HUES64 (cell line): ENCODE measurements around the gene TGFBR3L.
"Not testable (repeated sequence)": the region's sequence is repeated elsewhere in the genome, so short reads cannot be mapped to it uniquely, and the experiment has no call there.

Experiments used
- H3K27ac ChIP-seq: 2 replicates; pipeline ENCODE4 v1.7.0; 2013; ENCODE audit warnings: low read depth, low read length, inconsistent platforms
- H3K27me3 ChIP-seq: 2 replicates; pipeline ENCODE4 v1.6.1; 2013; ENCODE audit warnings: mild to moderate bottlenecking, low read length; ENCODE audit not compliant: insufficient read depth
- H3K36me3 ChIP-seq: 2 replicates; pipeline ENCODE4 v1.6.1; 2013; ENCODE audit warnings: mild to moderate bottlenecking, low read length; ENCODE audit not compliant: insufficient read depth
- H3K4me1 ChIP-seq: 2 replicates; pipeline ENCODE4 v1.6.1; 2013; ENCODE audit warnings: mild to moderate bottlenecking, low read length, moderate library complexity; ENCODE audit not compliant: insufficient read depth
- H3K4me3 ChIP-seq: 2 replicates; pipeline ENCODE4 v1.5.1; 2013; ENCODE audit warnings: mild to moderate bottlenecking, low read length, moderate library complexity
- H3K9ac ChIP-seq: 2 replicates; pipeline ENCODE4 v1.6.1; 2013; ENCODE audit warnings: mild to moderate bottlenecking, low read depth, low read length
- H3K9me3 ChIP-seq: 2 replicates; pipeline ENCODE4 v1.6.1; 2013; ENCODE audit warnings: low read depth, low read length; ENCODE audit not compliant: insufficient read depth
- WGBS: fragments of 150-250, 120-280 bp; methylation state at CpG from one replicate; pipeline ENCODE4 v1.1.7; 2013; ENCODE audit warnings: missing lambda C conversion rate; 5-methylcytosine and 5-hydroxymethylcytosine counted together

TGFBR3L gene

GRCh38 chr19:7926727-7927604 is 12.3 kb downstream of the TGFBR3L start:
- H3K27me3 ChIP-seq: no peaks in the 10 kb centered on the region
- H3K4me3 ChIP-seq: no peak overlapping the region
- WGBS: 88% methylated on average over 32 of the region's 32 CpGs
- no peak overlapping the region for H3K27ac ChIP-seq
- no peaks in the 10 kb centered on the region for H3K4me1 ChIP-seq
- peaks cover 34% of the 10 kb centered on the region for H3K36me3 ChIP-seq
- no peaks in the 10 kb centered on the region for H3K9me3 ChIP-seq
- no peak overlapping the region for H3K9ac ChIP-seq

- Histone ChIP-seq H3K9me3 (no peaks in the 10 kb centered on the region), H3K27me3 (no peaks in the 10 kb centered on the region), H3K9ac (no peak overlapping the region), H3K27ac (no peak overlapping the region), H3K4me3 (no peak overlapping the region), H3K4me1 (no peaks in the 10 kb centered on the region), H3K36me3 (peaks cover 34% of the 10 kb centered on the region)
- WGBS: 93% methylated on average over 23 of the region's 23 CpGs
Observed at GRCh38 chr19:7927605-7928333, 13.1 kb downstream of the TGFBR3L start.

GRCh38 chr19:7928334-7928706 is 13.7 kb downstream of the TGFBR3L start:
- Histone ChIP-seq H3K27me3 (no peaks in the 10 kb centered on the region), H3K9ac (no peak overlapping the region), H3K4me3 (no peak overlapping the region)

GRCh38 chr19:7928741-7929701 is 14.4 kb downstream of the TGFBR3L start:
- no peaks in the 10 kb centered on the region for H3K9me3 ChIP-seq
- no peaks in the 10 kb centered on the region for H3K4me1 ChIP-seq
- H3K27ac ChIP-seq: peak overlapping the region; percentile 4; the same call in 1 of the 2 replicates
- H3K4me3 ChIP-seq: no peak overlapping the region
- peaks cover 41% of the 10 kb centered on the region for H3K36me3 ChIP-seq
- 86% methylated on average over 23 of the region's 24 CpGs for WGBS
- no peak overlapping the region for H3K9ac ChIP-seq
- no peaks in the 10 kb centered on the region for H3K27me3 ChIP-seq

More at GRCh38 chr19:7928334-7928706, 13.7 kb downstream of the TGFBR3L start:
- no peaks in the 10 kb centered on the region for H3K4me1 ChIP-seq
- H3K36me3 ChIP-seq: peaks cover 34% of the 10 kb centered on the region
- 93% methylated on average over 9 of the region's 9 CpGs for WGBS
- no peaks in the 10 kb centered on the region for H3K9me3 ChIP-seq
- no peak overlapping the region for H3K27ac ChIP-seq

GRCh38 chr19:7930030-7930429 is 15.4 kb downstream of the TGFBR3L start:
- H3K36me3 ChIP-seq: peaks cover 51% of the 10 kb centered on the region
- not testable (repeated sequence) for H3K27ac ChIP-seq

GRCh38 chr19:7930765-7931164 is 16.1 kb downstream of the TGFBR3L start:
- 94% methylated on average over 7 of the region's 7 CpGs for WGBS
- Histone ChIP-seq H3K27ac (no peak overlapping the region), H3K36me3 (peaks cover 58% of the 10 kb centered on the region)

More at GRCh38 chr19:7930030-7930429, 15.4 kb downstream of the TGFBR3L start:
- WGBS: 94% methylated on average over 11 of the region's 11 CpGs
- not testable (repeated sequence) for H3K9me3 ChIP-seq, H3K9ac ChIP-seq, H3K4me3 ChIP-seq, H3K4me1 ChIP-seq, H3K27me3 ChIP-seq

GRCh38 chr19:7931221-7932061 is 16.8 kb downstream of the TGFBR3L start:
- Histone ChIP-seq H3K36me3 (peaks cover 65% of the 10 kb centered on the region), H3K27ac (no peak overlapping the region), H3K4me1 (no peaks in the 10 kb centered on the region), H3K4me3 (no peak overlapping the region), H3K9ac (no peak overlapping the region), H3K9me3 (no peaks in the 10 kb centered on the region), H3K27me3 (no peaks in the 10 kb centered on the region)
- WGBS: 97% methylated on average over 36 of the region's 36 CpGs

More at GRCh38 chr19:7930765-7931164, 16.1 kb downstream of the TGFBR3L start:
- no peaks in the 10 kb centered on the region for H3K4me1 ChIP-seq
- H3K9me3 ChIP-seq: no peaks in the 10 kb centered on the region
- no peaks in the 10 kb centered on the region for H3K27me3 ChIP-seq
- no peak overlapping the region for H3K9ac ChIP-seq
- H3K4me3 ChIP-seq: no peak overlapping the region

- no peak overlapping the region for H3K4me3 ChIP-seq
- no peak overlapping the region for H3K27ac ChIP-seq
- H3K9ac ChIP-seq: no peak overlapping the region
- H3K27me3 ChIP-seq: no peaks in the 10 kb centered on the region
- WGBS: 95% methylated on average over 30 of the region's 32 CpGs
- H3K4me1 ChIP-seq: no peaks in the 10 kb centered on the region
- H3K36me3 ChIP-seq: peaks cover 75% of the 10 kb centered on the region
- H3K9me3 ChIP-seq: no peaks in the 10 kb centered on the region
Observed at GRCh38 chr19:7932276-7932929, 17.8 kb downstream of the TGFBR3L start.

GRCh38 chr19:7932930-7933300 is 18.3 kb downstream of the TGFBR3L start:
- Histone ChIP-seq H3K27ac (no peak overlapping the region), H3K36me3 (peaks cover 80% of the 10 kb centered on the region)
- 96% methylated on average over 10 of the region's 10 CpGs for WGBS

GRCh38 chr19:7933411-7933810 is 18.8 kb downstream of the TGFBR3L start:
- H3K36me3 ChIP-seq: peaks cover 85% of the 10 kb centered on the region
- 88% methylated on average over 14 of the region's 14 CpGs for WGBS
- no peaks in the 10 kb centered on the region for H3K4me1 ChIP-seq

More at GRCh38 chr19:7932930-7933300, 18.3 kb downstream of the TGFBR3L start:
- no peak overlapping the region for H3K4me3 ChIP-seq
- no peak overlapping the region for H3K9ac ChIP-seq
- no peaks in the 10 kb centered on the region for H3K27me3 ChIP-seq
- H3K4me1 ChIP-seq: no peaks in the 10 kb centered on the region
- H3K9me3 ChIP-seq: no peaks in the 10 kb centered on the region

More at GRCh38 chr19:7933411-7933810, 18.8 kb downstream of the TGFBR3L start:
- Histone ChIP-seq H3K27ac (no peak overlapping the region), H3K9ac (no peak overlapping the region), H3K4me3 (no peak overlapping the region), H3K9me3 (no peaks in the 10 kb centered on the region), H3K27me3 (no peaks in the 10 kb centered on the region)
